MCF 10A (cell line): ENCODE results near the gene ARHGEF2. TPM values are rescaled to one million over a fixed set of nuclear protein-coding genes. Genes with fewer than 3 reads are reported as not detected.

ENCODE experiments used
- BruUV-seq: library from RNA; stranded (reverse); fragments of 400-500 nt; replicated peaks from 2 replicates; lab custom pipeline; 2021; lab: Mats Ljungman, UMichigan
- CTCF ChIA-PET: fragments of 300-600 bp; sonication (Branson Sonifier 250); formaldehyde crosslinking; extraction: SDS; loops from one replicate; lab custom pipeline; 2021; ENCODE audit warnings: antibody characterized with exemption, inconsistent platforms; lab: Yijun Ruan, JAX
- POLR2A ChIA-PET: fragments of 300-600, 350-650 bp; sonication (Branson Sonifier 250); formaldehyde crosslinking; extraction: SDS; loops from one replicate; lab custom pipeline; 2020; ENCODE audit warnings: antibody characterized with exemption, inconsistent platforms; lab: Yijun Ruan, JAX
- DNase-seq: peaks from one replicate; pipeline ENCODE4 v3.0.0-alpha.2; 2018; ENCODE audit not compliant: unreplicated experiment
- H3K27ac Mint-ChIP-seq: one replicate; pipeline ENCODE4 v1.8.0; 2022; ENCODE audit warnings: mild to moderate bottlenecking, low read depth, mixed read lengths; ENCODE audit not compliant: unreplicated experiment
- H3K27me3 Mint-ChIP-seq: one replicate; pipeline ENCODE4 v1.8.0; 2022; ENCODE audit warnings: mixed read lengths; ENCODE audit not compliant: insufficient read depth, unreplicated experiment
- H3K36me3 Mint-ChIP-seq: one replicate; pipeline ENCODE4 v1.8.0; 2022; ENCODE audit warnings: mild to moderate bottlenecking, moderate library complexity, mixed read lengths; ENCODE audit not compliant: insufficient read depth, unreplicated experiment
- H3K4me1 Mint-ChIP-seq: one replicate; pipeline ENCODE4 v1.8.0; 2022; ENCODE audit warnings: mixed read lengths; ENCODE audit not compliant: insufficient read depth, unreplicated experiment
- H3K4me3 Mint-ChIP-seq: one replicate; pipeline ENCODE4 v1.8.0; 2022; ENCODE audit warnings: mild to moderate bottlenecking, moderate library complexity, mixed read lengths; ENCODE audit not compliant: unreplicated experiment
- H3K9me3 Mint-ChIP-seq: one replicate; pipeline ENCODE4 v1.8.0; 2022; ENCODE audit warnings: mixed read lengths; ENCODE audit not compliant: unreplicated experiment
- CTCF ChIP-seq: fragments of 200-600 bp; IDR thresholded peaks from one replicate; pipeline ENCODE4 v1.8.0; 2022; ENCODE audit warnings: antibody characterized with exemption, mild to moderate bottlenecking; ENCODE audit not compliant: unreplicated experiment
- intact Hi-C: fragments of 100-400 bp; cut with micrococcal nuclease; formaldehyde crosslinking; loops from 2 replicates; pipeline ENCODE4 v1.14.1; 2022
- total RNA-seq: library from RNA; stranded (reverse); gene quantifications from 2 replicates; pipeline ENCODE4 v1.2.3, GENCODE V29; 2022

Gene ARHGEF2
- total RNA-seq, 1 experiment from 2014 or later = 498 TPM

GRCh38 chr1:155983191-155984024 is 5.1 kb upstream of the ARHGEF2 start:
- intact Hi-C loops = loop anchor here (1.0 to 10.0 kb wide), 2 partner anchors 49 to 259 kb away; partner anchors contain the start of gene KHDC4
- POLR2A ChIA-PET = interaction anchor here (0.8 to 13.3 kb wide), 10 partner anchors 9 to 123 kb away, joined by 3 to 294 read pairs (median 6); partner anchors contain the start of genes KHDC4, RXFP4 and SSR2
- BruUV-seq = no TSS peak
- CTCF ChIA-PET = interaction anchor here (0.6 to 11.9 kb wide), 17 partner anchors 8 to 410 kb away, joined by 3 to 136 read pairs (median 4); partner anchors contain the start of genes GON4L and RXFP4
- Mint-ChIP-seq H3K4me1 (peaks cover 58% of the 10 kb centered on the region), H3K4me3 (peak overlapping the region; percentile 81), H3K27me3 (no peaks in the 10 kb centered on the region), H3K36me3 (peaks cover 8% of the 10 kb centered on the region), H3K27ac (peak overlapping the region; percentile 90), H3K9me3 (no peaks in the 10 kb centered on the region)
- peak; percentile 98 for DNase-seq
- TF ChIP-seq CTCF = peak; percentile 19

DNA sequence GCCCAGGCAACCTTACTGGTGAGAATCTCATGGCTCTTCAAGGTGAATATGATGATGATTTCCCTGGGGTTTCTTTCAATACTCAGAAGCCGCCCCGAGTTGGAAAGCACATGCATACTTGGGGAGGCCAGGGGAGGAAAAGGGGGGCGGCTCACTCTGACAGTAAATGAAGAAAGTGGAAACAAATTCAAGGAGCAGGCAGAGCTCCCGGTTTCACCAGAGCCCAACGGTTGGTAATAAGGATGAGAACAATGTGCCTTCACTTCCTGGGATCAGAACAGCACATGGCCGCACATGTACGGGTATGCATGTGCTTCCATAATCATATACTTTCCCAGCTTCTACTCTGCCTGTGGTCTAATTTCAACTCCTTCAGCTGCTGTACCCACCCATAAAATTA is 3.8 kb upstream of the ARHGEF2 start:
- no TSS peak for BruUV-seq
- H3K27ac Mint-ChIP-seq = peak overlapping the region; percentile 90
- DNase-seq = no peak
- H3K9me3 Mint-ChIP-seq = no peaks in the 10 kb centered on the region
- intact Hi-C loops = loop anchor here (10.0 kb wide), 1 partner anchor 257 kb away; no protein-coding TSS in a partner anchor
- CTCF ChIA-PET = interaction anchor here (0.6 to 11.9 kb wide), 8 partner anchors 11 to 611 kb away, joined by 3 to 136 read pairs (median 4); partner anchors contain the start of gene RXFP4
- peaks cover 13% of the 10 kb centered on the region for H3K36me3 Mint-ChIP-seq
- TF ChIP-seq CTCF = no peak
- H3K27me3 Mint-ChIP-seq = no peaks in the 10 kb centered on the region
- peaks cover 63% of the 10 kb centered on the region for H3K4me1 Mint-ChIP-seq
- H3K4me3 Mint-ChIP-seq = peak overlapping the region; percentile 81
- POLR2A ChIA-PET = interaction anchor here (1.1 to 13.3 kb wide), 7 partner anchors 7 to 50 kb away, joined by 3 to 294 read pairs (median 14); partner anchors contain the start of genes KHDC4, RXFP4 and SSR2

DNA sequence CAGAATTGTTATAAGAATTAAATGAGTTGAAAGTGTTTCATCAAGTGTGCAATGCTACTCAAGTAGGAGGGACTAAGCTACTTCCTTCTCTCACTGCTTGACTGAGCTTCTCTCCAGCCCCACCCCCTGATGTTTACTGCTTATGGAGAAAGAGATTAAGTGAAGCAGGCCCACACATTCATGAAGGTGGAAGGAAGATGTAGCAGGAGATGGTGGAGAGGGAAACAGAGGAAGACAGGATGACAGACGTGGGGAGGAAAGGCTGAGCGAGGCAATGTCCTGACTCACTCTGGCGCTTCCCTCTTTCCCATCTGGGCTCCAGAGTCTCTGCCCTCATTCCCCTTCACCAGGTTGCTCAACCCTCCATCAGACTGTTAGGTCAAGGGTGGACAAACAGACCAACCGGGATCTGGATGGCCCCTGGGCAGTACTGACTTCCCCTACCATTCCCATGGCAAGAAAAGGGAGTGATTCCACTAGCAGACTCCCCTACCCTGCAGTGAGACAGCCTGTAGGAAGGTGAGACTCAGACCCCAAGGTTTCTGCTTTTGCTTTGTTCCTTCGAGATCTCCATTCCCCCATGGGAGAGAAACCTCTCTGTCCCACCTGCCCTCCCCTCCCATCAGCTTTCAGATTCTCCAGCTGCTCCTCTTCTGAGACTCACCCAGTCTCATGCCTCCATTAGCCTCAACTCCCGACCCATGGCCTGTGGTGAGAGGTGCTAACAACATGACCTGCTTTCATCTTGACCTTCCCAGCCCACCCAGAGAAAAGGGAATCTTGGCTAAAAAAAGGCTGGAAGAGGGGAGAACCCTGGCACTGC is 3.1 kb upstream of the ARHGEF2 start:
- DNase-seq = peak; percentile 93
- Mint-ChIP-seq H3K27ac (peak overlapping the region; percentile 90), H3K9me3 (no peaks in the 10 kb centered on the region), H3K27me3 (no peaks in the 10 kb centered on the region), H3K4me3 (peak overlapping the region; percentile 81), H3K36me3 (peaks cover 20% of the 10 kb centered on the region), H3K4me1 (peaks cover 69% of the 10 kb centered on the region)
- BruUV-seq = no TSS peak
- ChIA-PET POLR2A (interaction anchor here (0.6 to 13.3 kb wide), 12 partner anchors 17 to 712 kb away, joined by 3 to 294 read pairs (median 4); partner anchors contain the start of genes KHDC4 and RXFP4), CTCF (interaction anchor here (0.5 to 11.9 kb wide), 12 partner anchors 7 to 611 kb away, joined by 3 to 136 read pairs (median 6); partner anchors contain the start of genes KHDC4 and RXFP4)
- TF ChIP-seq CTCF = no peak
- intact Hi-C loops = loop anchor here (10.0 kb wide), 1 partner anchor 257 kb away; no protein-coding TSS in a partner anchor
